Activated CD4-positive, alpha-beta T cell treated with anti-CD3 and anti-CD28 coated beads for 4 hours (primary cell): ENCODE results near the gene FBLN2.

Experiments
- DNase-seq, 2 donors: peaks; one replicate each; pipeline ENCODE4 v3.0.0-alpha.2; 2020

Gene FBLN2

DNA sequence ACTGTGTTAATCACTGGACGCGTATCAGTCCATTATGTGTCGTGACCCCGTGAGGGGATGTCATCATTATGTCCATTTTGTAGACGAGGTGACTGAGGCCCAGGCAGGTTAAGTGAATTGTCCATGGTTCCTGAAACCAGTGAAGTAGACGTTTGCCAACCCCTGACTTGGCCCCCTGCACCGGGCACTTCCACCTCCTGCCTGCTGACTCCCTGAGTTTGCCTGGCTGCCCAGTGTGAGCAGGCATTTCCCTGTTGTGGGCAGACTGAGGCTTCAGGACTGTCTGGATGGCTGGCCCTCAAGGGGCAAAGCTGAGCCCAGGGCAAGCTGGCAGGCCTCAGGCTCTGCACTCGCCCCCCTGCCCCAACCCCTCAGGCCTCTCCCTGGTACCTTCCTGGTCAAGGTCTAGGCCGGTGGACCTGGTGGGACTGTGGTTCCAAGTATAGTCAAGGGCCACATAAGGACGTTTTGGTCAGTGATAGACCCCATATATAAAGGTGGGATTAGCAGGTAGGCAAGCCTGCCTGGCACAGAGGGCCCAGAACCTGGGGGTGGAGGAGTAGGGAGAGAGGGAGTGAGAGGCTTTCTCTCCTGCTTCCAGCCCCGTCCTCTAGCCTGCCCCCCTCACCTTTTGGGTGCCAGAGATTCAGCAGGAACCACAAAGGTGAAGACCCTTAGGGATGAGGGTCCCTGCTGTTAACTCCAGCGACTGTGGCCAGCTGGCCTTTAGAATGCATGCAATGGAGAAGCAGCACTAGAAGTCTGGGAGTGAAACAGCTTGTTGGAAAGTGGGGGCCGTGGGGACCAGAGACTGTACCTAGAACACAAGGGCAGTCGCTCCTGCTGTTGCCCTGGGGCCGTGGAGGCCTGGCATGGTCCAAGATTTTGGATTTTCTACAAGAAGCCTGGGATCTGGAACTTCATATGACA is 34.6 kb downstream of the FBLN2 start:
- no peak for DNase-seq

DNA sequence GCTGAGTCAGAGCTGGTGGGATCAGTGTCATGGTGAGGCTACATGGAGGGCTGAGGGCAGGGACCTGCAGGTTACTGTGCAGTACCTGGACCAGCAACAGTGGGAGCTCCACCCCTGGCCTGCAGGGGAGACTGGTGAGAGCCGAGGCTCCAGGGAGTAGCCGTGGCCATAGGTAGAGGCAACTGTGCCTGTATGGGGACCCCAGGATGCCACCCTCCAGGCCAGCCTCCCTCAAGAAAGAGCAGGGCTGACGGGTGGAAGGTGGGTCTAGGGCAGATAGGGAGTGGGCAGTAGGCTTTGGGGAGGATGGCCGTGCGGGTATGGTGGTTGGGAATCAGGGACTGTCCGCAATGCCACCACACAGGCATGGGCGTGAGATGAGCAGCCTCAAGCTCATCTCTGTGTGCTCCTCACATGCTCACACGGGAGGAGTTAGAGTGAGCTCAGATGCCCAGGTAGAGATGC is 35.5 kb downstream of the FBLN2 start:
- DNase-seq, result no peak

DNA sequence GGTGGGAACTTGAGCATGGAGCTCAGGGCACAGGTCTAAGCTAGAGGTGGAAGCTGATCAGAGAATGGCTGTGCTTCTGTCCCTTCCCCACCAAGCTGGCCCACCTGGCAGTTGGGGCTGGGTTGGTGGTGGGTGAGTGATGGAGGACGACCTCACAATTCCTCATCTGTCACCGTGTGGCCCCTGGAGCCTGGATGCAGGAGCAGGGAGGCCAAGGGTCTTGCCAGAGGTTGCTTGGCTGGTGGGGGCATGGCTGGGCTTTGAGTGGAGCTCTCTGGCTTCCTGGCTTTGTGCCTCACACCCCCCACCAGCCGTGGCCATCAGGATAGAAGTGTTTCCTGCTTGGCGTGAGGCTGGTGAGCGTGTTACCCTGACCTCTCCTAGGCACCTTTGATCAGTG is 36.0 kb downstream of the FBLN2 start:
- no peak for DNase-seq

DNA sequence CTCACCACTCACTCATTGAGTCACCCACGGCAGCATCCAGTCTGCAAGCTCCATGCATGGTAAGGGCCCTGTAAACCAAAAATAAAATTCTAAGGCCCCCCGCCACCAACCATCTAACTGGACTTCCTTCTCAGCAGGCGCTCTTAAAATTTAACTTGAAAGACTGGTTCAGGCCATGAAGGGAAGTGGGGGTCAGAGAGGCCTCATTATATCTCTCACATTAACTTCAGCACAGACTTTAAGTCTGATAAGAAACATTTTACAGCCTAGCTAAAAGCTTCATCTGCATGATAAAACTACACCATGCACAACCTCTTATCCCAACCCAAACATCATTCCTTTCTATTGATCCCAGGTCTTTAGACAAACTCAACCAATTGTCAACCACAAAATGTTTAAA is 38.5 kb downstream of the FBLN2 start:
- no peak for DNase-seq

DNA sequence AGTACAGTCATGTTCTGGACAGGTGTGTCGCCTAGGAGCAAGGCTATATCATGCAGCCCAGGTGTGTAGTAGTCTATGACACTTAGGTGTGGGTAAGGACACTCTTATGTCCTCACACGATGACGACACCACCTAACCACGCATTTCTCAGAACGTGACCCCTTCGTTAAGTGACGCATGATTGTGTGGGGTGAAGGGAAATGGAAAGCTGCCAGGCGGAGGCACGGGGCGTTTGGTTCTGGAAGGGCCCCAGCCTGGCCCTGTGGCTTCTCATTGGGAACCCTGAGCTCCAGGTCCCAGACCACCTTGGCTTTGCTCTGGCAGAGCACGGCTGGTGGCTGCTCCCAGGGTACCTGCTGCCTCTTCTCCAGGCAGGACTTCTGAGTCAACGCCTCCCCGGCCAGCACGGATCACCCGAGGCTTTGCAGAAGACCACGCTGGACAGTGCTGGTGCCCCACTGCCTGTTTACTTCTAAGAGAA is 39.3 kb downstream of the FBLN2 start:
- DNase-seq, result no peak

DNA sequence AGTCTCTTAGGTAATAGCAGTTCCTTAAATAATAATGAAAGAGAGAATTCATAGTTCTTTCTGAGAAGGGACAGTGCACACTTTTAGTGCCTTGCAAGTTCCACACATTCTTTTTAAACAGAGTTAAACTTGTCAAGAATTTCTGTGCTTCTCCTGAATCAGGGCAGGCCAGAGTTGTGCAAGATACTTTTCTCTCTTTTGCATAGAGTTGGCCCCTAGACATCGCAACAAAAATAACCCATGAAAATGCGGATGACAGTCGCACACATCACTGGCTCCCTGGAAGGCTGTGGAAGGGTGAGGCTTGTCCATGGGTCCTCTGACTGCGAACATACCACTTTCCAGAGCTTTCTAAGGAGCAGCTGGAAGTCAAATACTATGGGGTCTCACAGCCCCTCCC is 40.1 kb downstream of the FBLN2 start:
- DNase-seq, result no peak

DNA sequence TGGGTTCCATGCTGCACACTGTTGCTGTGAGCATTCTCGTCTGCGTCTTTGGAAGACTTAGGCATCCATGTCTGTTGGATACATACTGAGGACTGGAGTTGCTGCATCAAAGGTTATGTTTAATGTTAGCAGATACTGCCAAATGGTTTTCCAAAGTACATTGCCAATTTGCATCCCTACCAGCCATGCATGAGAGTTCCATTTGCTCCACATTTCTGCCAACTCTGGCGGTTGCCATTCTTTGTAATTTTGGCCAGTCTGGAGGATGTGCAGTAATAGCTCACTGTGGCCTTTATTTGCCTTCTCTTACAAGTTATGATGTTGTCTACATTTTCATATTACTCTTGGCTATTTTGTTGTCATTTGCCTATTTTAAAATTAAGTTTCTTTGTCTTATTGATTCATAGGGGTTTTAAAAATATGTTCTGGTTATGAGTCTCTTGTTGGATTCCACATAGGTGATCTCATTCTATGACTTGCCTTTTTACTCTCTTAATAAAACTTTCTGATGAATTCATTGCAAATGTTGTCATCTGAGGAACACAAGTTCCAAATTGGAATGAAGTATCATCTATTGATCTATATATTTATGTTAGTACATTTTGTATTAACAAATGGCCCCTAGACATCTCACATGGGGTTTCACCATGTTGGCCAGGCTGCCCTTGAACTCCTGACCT is 42.1 kb downstream of the FBLN2 start:
- DNase-seq, result no peak

DNA sequence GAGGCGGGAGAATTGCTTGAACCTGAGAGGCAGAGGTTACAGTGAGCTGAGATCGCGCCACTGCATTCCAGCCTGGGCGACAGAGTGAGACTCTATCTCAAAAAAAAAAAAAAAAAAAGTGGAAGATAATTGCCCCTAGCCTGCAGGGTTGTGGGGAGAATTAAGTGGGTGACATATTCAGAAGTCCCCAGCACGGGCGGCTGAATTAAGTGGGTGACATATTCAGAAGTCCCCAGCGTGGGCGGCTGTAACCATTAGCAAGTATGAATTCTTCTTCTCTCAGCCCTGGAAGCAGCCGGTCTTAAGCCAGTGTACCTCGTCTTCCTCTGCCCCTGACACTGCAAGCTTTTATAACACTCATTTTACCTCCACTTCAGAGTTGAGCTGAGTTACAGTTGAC is 44.7 kb downstream of the FBLN2 start:
- no peak for DNase-seq

DNA sequence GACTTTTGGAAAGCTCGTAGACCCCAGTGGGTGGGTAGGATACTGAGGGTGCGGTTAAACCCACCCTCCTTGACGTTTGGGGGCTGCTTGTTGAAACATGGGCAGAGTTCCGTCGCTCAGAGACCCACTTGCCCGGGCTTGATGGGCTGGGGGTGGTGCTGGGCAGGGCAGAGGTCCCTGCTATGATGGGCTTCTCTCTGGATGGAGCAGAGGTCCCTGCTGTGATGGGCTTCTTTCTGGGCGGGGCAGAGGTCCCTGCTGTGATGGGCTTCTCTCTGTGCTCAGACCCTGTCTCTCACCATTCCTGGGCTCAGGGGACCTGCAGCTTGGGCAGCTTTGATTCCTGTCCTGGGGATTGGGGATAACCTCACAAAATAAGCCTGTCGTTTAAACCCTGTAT is 45.2 kb downstream of the FBLN2 start:
- no peak for DNase-seq

DNA sequence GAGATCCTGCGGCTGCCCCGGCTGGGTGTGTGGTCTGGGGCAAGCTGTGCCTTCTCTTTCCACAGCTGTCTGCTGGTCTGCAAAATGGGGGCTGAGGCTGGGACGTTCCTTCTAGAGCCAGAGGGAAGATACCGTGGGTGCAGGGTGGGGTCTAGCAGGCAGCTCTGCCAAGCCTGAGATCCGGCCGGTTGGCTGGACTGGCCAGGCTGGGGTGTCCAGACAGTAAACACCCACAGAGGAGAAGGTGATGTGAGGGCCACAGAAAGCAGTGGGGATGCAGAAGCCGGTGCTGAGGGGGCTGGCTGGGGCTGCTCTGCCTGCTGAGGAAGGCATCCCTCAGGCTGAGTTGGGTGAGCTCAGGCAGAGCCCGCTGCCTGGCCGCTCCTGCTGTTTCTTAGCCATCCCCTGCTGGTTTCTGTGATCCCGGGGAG is 46.1 kb downstream of the FBLN2 start:
- DNase-seq, result no peak

DNA sequence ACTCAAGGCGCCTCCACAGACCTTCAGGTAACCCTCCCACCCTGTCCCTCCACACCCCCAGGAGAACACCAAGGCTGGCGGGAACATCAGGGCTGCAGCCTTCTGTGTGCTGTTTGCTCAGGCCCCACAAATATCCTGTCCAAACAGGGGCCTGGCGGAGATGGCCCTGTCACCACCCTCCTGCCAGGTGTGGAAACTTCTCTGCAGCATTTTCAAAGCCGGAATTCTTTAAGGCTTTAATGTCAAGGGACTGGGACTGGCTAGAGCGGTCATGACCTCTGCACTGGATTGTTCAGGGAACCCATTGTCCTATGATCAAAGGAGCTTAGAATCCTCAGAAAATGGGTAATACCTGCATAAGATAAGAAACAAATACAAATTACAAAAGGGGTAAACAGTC is 46.6 kb downstream of the FBLN2 start:
- no peak for DNase-seq

DNA sequence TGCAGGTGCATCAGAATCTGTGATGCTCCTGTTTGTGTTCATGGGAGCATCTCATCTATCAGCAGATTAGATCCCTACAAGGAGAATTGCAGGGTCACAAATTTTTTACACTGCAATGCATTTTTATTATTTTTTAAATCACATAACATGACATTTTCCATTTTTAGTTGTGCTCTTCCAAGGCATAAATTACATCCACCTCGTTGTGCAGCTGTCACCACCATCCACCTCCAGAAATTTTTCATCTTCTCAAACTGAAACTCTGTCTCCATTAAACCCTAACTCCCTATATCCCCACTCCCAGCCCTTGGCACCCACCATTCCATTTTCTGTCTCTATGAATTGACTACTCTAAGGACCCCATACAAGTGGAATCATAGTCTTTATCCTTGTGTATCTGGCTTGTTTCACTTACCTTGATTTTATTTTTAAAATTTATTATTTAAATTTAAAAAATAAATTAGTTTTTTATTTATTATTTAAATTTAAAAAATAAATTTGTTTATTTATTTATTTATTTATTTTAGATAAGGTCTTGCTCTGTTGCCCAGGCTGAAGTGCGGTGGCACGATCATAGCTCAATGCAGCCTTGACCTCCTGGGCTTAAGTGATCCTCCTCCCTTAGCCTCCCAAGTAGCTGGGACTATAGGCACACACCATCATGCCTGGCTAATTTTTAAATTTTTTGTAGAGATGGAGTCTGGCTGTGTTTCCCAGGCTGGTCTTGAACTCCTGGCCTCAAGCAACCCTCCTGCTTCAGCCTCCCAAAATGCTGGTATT is 47.7 kb downstream of the FBLN2 start:
- no peak for DNase-seq

DNA sequence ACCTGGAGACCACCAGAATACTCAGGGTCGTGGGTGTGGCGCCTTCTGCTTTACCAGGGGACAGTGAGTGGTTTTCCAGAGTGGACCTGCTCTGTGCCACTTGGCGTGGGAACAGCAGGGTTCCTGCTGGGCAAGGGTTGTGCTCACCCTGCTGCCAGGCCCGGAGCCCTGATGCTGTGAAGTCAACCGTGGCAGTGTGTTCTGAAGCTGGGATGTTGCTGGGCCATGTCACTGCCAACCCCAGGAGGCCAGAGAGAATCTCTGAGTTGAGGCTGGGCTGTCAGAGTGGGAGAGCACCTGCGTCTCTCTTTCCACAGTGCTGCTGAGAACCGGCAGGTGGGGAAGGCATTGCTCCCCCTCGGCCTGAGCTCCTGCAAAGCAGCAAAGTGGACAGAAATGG is 48.7 kb downstream of the FBLN2 start:
- DNase-seq, result no peak

DNA sequence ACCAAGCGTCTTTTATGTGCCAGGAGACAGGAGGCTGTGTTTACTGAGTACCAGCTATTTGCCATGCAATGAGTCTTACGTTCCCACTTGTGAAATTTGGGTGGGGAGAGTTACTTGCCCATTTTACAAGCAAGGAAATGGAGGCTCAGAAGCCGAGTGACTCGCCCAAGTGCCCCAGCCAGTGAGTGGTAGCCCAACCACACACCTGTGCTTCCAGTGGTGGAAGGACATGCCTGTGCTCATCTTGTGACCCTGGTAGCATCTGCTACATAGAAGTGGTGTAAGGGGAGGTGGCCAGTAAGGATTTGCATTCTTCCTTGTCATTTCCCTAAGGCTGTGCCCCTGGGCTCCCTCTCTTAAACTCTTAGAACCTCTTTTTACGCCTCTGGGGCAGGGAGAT is 49.3 kb downstream of the FBLN2 start:
- DNase-seq, result no peak

DNA sequence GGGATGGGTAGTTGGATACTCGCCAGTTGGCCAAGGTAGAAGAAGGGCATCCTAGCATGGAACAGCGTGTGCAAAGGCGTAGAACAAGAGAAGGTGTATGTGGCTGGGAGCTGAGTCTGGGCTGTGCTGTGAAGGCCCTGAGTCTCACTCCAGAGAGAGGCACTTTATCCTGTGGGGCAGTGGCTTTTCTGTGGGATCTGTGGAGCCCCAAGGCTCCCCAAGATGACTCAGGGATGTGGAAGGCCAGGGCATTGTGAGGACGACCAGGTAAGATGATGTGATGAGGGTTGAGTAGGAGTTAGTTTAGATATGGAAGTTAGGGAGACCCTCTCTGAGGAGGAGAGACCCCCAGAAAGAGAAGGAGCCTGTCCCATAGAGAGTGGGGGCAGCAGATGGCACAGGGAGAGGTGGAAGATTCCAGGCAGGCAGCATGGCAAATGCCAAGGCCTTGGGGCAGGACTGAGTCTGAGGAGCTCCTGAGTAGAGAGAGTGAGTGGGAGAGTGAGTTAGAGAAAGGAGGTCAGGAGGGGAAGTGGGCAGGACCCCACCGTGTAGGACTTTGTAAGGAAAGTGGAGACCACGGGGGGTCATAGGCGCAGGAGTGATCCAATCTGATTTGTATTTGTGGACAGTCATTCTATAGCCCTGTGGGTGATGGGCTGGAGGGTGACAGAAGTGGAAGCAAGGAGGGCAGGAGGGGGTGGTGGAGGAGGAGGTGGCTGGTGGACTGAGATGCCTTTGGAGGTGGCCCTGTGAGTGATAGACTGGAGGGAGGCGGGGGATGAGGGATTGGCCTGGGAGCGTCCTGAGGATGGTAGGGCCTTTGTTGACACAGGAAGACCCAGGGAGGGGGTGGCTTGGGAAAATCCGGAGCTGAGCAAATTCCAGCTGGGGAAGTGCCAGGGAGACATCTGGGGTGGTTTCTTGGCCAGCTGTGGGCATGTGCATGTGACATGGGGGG is 50.3 kb downstream of the FBLN2 start:
- DNase-seq, result no peak

DNA sequence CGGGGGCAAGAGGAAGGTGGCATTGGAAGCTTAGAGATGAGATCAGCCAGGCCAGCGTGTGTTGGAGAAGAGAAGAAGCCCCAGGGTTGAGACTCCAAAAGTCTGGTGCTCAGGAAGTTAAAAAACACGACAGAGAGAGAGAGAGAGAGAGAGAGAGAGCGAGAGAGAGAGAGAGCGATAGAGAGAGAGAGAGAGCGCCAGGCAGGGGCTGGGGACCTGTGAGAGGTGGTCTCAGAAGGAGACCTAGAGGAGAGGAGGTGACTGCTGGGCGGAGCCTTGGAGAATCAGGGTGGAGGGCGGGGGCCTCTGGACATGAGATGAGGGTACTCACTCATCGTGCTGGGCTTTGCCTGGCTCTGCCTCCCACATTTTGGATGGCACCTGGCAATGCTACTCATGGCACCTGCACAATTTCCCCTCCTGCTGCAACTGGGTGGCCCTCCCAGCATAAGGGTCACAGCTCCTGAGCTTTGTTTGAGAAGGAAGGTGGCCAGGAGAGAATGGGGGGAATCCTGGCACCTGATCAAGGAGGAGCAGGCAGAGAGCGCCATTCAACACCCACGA is 51.0 kb downstream of the FBLN2 start:
- no peak for DNase-seq

DNA sequence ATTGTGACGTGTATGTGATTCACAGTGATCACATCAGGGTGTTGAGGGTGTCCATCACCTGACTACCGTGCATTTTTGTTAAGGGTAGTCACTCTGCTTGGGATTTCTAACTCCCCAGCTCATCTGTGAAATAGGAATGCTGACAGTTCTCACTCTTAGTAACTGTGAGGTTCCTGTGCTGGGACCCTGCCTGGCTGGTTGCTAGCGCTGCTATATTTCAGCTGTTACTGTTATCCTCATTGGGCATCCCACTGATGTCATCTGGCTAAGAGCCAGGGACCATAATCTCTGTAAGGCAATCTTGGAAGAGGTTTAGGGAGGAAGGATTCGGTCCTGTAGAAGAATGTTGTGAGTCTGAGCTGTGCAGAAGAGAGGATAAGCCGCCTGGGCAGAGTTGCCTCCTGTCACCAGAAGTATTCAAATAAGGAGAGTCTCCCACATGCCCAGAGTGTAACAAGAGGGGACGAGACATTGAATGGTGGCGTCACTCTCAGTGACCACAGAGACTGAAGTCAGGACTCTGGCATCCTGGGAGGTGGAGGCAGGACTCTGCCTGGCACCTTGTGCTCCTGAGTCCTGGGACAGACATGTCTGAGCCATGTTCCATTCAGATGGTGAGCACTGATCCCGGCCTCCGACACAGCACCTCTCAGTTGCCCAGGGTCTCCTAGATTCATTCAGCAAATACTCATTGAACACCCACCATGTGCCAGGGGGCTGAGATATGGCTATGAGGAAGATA is 52.2 kb downstream of the FBLN2 start:
- DNase-seq, result no peak

DNA sequence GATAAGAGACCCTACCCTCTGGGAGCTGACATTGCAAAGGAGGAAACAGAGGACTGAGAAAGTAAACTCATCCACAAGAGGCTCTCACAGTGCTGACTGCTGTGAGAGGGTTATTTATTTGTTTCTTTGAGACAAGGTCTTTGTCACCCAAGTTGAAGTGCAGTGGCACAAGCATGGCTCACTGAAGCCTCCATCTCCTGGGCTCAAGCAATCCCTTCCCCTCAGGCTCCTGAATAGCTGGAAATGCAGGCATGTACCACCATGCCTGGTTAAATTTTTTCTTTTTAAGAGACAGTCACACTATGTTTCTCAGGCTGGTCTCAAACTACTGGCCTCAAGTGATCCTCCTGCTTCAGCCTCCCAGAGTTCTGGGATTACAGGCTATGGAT is 52.8 kb downstream of the FBLN2 start:
- DNase-seq, result no peak

DNA sequence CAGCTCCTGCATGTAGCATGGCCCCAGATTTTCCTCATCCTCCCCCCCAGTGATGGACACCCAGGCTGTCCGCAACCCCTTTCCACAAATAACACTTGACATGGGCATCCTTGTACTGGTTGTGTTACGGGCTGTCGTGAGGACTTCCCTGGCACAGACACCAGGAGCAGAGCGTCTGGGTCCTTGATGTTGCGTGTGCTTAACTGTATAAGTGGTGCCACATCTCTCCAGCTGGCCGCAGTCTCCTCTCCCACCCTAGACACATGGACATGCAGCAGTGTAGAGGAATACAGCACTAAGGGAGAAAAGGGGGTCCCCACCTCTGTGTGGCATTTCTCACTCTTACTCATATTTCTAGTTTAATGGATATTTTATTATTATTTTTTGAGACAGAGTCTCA is 56.6 kb downstream of the FBLN2 start:
- DNase-seq, result no peak

DNA sequence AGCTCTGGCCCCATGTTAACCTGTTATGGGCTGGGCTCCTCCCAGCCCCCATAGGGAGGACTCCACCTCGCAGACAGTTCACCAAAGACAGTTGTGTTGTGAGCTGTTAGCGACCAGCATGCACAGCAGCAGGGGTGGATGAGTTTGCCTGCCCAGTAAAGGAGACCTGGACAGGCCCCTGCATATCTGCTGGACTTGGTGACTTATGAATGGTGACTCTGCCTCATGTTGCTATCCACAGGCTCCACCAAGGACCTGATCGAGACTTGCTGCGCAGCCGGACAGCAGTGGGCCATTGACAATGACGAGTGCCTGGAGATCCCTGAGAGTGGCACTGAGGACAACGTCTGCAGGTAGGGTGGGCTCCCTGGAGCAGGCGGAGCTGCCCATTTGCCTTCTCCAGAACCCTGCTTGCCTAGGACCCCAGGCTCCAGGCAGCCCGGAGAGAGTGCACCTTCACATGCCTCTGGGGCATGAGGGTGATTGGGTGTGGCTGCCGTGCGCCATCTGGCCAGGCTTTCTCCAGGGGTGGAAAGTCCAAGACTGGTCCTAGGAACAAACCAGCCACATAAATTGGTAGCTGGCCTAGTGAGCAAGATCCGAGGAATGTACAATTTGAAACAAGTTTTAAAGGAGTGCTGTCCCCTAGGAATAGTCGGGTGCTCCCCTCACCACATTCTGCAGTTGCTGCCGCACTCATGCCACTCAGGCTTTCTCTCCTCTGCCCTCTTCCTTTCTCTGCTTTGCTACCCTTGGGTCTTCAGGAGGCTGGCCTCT is 59.1 kb downstream of the FBLN2 start:
- DNase-seq, result no peak
